GM19397 (cell line): ENCODE data around the gene KCNJ18.
"Not testable (repeated sequence)": the region's sequence is repeated elsewhere in the genome, so short reads cannot be mapped to it uniquely, and the experiment has no call there.

Source experiments
- ATAC-seq: cut with Tn5 transposase; IDR thresholded peaks from one replicate; pipeline ENCODE4 v1.9.1; 2021; ENCODE audit warnings: mild to moderate bottlenecking, moderate library complexity; ENCODE audit not compliant: unreplicated experiment

The KCNJ18 gene

GRCh38 chr17:21749696-21750531, 57.6 kb downstream of the KCNJ18 start:
- not testable (repeated sequence) for ATAC-seq

- not testable (repeated sequence) for ATAC-seq
These were observed 58.8 kb downstream of the KCNJ18 start for GRCh38 chr17:21751111-21751510.
